Measurements from ENCODE around the gene DMBT1. TPM values are rescaled to one million over a fixed set of nuclear protein-coding genes. Genes with fewer than 3 reads are reported as not detected.

DMBT1 gene
- total and polyA plus RNA-seq, 10 of the 15 experiments (the other 5 are each of a cell fraction or from before 2014, with no cell fraction given): under 0.01 to 0.13 (median 0.03) TPM; not detected in 5

GRCh38 chr10:122657729-122658128 lies 97.2 kb downstream of the DMBT1 start:
- BruUV-seq (replicated peaks): no TSS peak

More at GRCh38 chr10:122657729-122658128, 97.2 kb downstream of the DMBT1 start:
- ATAC-seq: no peak
- FAIRE-seq: no peak
- ChIA-PET RAD21 (ENCODE audit: unreplicated experiment) (no interaction called here), POLR2A (no interaction called here), CTCF (interaction anchor here (0.6 kb wide), 1 partner anchor 28 kb away, joined by 3 read pairs; no protein-coding TSS in a partner anchor), SMC1A (ENCODE audit: uncharacterized antibody, unreplicated experiment) (interaction anchor here (1.2 kb wide), 1 partner anchor 9 kb away, joined by 3 read pairs; no protein-coding TSS in a partner anchor)
- WGBS (ENCODE audit: insufficient coverage, insufficient replicate concordance, low lambda C conversion rate, missing lambda C conversion rate): 2% methylated on average over 3 of the region's 3 CpGs
- TF ChIP-seq NFYB (IDR thresholded peaks at IDR 0.05; ENCODE audit: insufficient read depth, low read depth, low read length) (no peak), E2F8 (IDR thresholded peaks at IDR 0.05; ENCODE audit: low read depth, partially characterized antibody) (no peak), ESRRA (IDR thresholded peaks at IDR 0.05; ENCODE audit: low read length) (no peak), ATF2 (IDR thresholded peaks at IDR 0.05; ENCODE audit: low read length) (no peak), STAT1 (conservative IDR thresholded peaks at IDR 0.05) (no peak), PAX8 (IDR thresholded peaks at IDR 0.05) (no peak), ETV6 (conservative IDR thresholded peaks at IDR 0.05 in 1 of 2, IDR thresholded peaks at IDR 0.05 in 1 of 2; ENCODE audit: borderline replicate concordance in 1 of 2, low read depth in 1 of 2) (no peak), HCFC1 (IDR thresholded peaks at IDR 0.05; ENCODE audit: low read length) (no peak), BACH1 (IDR thresholded peaks at IDR 0.05; ENCODE audit: borderline replicate concordance) (no peak)
- no peak overlapping the region for H2AFZ ChIP-seq (ENCODE audit: control insufficient read depth, low read depth, low read length)
- H3K9me3 ChIP-seq (replicated peaks; ENCODE audit: control insufficient read depth, insufficient read depth, low read length): no peaks in the 10 kb centered on the region
- in situ Hi-C loops (cut with MboI): no loop called here
- no peak overlapping the region for H3K4me2 ChIP-seq (ENCODE audit: control insufficient read depth, insufficient read depth)
- DNase-seq (ENCODE audit: low read depth, low spot score): no peak
- no peaks in the 10 kb centered on the region for H4K20me1 ChIP-seq (ENCODE audit: control insufficient read depth, insufficient read depth)
- intact Hi-C loops (cut with micrococcal nuclease; ENCODE audit: unreplicated experiment): no loop called here
- no peaks in the 10 kb centered on the region for H3K79me2 ChIP-seq (ENCODE audit: control insufficient read depth, insufficient read depth, low read length)
- no peak overlapping the region for H3K4me3 ChIP-seq
- no peak overlapping the region for H3K27ac ChIP-seq (ENCODE audit: control insufficient read depth, insufficient read depth)
- no peaks in the 10 kb centered on the region for H3K36me3 ChIP-seq (ENCODE audit: control insufficient read depth in 2 of 2, insufficient read depth in 2 of 2, low read length in 1 of 2)
- peaks cover 5% of the 10 kb centered on the region in 2 experiments; a peak in 3 of 4 replicates for H3K27me3 ChIP-seq (replicated peaks in 1 of 2; ENCODE audit: control insufficient read depth in 2 of 2, insufficient read depth in 2 of 2, low read length in 1 of 2)
- H3K9ac ChIP-seq (ENCODE audit: control insufficient read depth, insufficient read depth, low read length): no peak overlapping the region
- H3K4me1 ChIP-seq (ENCODE audit: control insufficient read depth, insufficient read depth, low read length): no peaks in the 10 kb centered on the region

Measured in GM12878 (cell line).